Measurements from ENCODE around the gene ANKRD34C. TPM values are rescaled to one million over a fixed set of nuclear protein-coding genes. Genes with fewer than 3 reads are reported as not detected.

The ANKRD34C gene
- polyA plus RNA-seq, 1 donor from 2014 or later, result not detected

DNA sequence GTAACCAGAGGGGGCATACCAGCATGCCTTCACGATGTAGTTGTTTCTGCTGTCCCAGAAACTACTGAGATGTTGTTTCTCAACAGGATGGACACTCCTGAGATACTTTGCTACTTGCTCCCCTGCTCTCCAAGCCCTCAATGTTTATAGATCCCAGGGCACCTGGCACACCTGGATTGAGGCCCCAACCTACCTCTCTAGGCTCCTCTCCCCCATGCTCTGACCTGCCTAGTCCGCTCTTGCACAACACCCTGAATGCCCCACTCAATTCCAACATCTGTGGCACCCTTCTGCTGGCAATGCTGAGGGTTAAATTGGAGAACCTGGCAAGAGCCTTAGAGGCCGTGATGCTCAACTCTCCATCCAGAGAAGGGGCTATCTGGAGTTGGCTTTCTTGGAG lies 42.5 kb upstream of the ANKRD34C start:
- no peaks in the 10 kb centered on the region for H3K27me3 ChIP-seq (ENCODE audit: insufficient read depth, low read depth, low read length)
- H3K4me2 ChIP-seq (ENCODE audit: low read length), result no peak overlapping the region
- H3K9me2 ChIP-seq (ENCODE audit: insufficient read depth, low read length), result no peaks in the 10 kb centered on the region
- TF ChIP-seq SMC3 (conservative IDR thresholded peaks at IDR 0.05; ENCODE audit: poor library complexity) (no peak), TAF1 (IDR thresholded peaks at IDR 0.05; ENCODE audit: low read depth) (no peak), POLR2AphosphoS5 (IDR thresholded peaks at IDR 0.05) (no peak), MXI1 (conservative IDR thresholded peaks at IDR 0.05; ENCODE audit: poor library complexity, severe bottlenecking) (no peak), EZH2 (IDR thresholded peaks at IDR 0.05; ENCODE audit: borderline replicate concordance, insufficient read depth, low read length, poor library complexity, severe bottlenecking) (no peak), RAD21 (conservative IDR thresholded peaks at IDR 0.05) (no peak), EP300 (conservative IDR thresholded peaks at IDR 0.05; ENCODE audit: poor library complexity, severe bottlenecking) (no peak)
- TF ChIP-seq, protein P1, sequence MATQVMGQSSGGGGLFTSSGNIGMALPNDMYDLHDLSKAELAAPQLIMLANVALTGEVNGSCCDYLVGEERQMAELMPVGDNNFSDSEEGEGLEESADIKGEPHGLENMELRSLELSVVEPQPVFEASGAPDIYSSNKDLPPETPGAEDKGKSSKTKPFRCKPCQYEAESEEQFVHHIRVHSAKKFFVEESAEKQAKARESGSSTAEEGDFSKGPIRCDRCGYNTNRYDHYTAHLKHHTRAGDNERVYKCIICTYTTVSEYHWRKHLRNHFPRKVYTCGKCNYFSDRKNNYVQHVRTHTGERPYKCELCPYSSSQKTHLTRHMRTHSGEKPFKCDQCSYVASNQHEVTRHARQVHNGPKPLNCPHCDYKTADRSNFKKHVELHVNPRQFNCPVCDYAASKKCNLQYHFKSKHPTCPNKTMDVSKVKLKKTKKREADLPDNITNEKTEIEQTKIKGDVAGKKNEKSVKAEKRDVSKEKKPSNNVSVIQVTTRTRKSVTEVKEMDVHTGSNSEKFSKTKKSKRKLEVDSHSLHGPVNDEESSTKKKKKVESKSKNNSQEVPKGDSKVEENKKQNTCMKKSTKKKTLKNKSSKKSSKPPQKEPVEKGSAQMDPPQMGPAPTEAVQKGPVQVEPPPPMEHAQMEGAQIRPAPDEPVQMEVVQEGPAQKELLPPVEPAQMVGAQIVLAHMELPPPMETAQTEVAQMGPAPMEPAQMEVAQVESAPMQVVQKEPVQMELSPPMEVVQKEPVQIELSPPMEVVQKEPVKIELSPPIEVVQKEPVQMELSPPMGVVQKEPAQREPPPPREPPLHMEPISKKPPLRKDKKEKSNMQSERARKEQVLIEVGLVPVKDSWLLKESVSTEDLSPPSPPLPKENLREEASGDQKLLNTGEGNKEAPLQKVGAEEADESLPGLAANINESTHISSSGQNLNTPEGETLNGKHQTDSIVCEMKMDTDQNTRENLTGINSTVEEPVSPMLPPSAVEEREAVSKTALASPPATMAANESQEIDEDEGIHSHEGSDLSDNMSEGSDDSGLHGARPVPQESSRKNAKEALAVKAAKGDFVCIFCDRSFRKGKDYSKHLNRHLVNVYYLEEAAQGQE (IDR thresholded peaks at IDR 0.05; ENCODE audit: borderline replicate concordance), result no peak
- TF ChIP-seq, protein P2, sequence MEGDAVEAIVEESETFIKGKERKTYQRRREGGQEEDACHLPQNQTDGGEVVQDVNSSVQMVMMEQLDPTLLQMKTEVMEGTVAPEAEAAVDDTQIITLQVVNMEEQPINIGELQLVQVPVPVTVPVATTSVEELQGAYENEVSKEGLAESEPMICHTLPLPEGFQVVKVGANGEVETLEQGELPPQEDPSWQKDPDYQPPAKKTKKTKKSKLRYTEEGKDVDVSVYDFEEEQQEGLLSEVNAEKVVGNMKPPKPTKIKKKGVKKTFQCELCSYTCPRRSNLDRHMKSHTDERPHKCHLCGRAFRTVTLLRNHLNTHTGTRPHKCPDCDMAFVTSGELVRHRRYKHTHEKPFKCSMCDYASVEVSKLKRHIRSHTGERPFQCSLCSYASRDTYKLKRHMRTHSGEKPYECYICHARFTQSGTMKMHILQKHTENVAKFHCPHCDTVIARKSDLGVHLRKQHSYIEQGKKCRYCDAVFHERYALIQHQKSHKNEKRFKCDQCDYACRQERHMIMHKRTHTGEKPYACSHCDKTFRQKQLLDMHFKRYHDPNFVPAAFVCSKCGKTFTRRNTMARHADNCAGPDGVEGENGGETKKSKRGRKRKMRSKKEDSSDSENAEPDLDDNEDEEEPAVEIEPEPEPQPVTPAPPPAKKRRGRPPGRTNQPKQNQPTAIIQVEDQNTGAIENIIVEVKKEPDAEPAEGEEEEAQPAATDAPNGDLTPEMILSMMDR (IDR thresholded peaks at IDR 0.05; ENCODE audit: poor library complexity, severe bottlenecking), result no peak
- H3K79me2 ChIP-seq (replicated peaks; ENCODE audit: insufficient read depth, low read length), result no peaks in the 10 kb centered on the region
- no peaks in the 10 kb centered on the region for H4K20me1 ChIP-seq (ENCODE audit: insufficient read depth)
- H3F3A ChIP-seq (ENCODE audit: insufficient read depth, low read length, poor library complexity, severe bottlenecking), result no peaks in the 10 kb centered on the region
- no peak overlapping the region for H3K27ac ChIP-seq (ENCODE audit: low read length)
- no peak overlapping the region for H3K9ac ChIP-seq (ENCODE audit: low read length)
- H2AFZ ChIP-seq (ENCODE audit: low read depth, low read length), result no peak overlapping the region
- no peaks in the 10 kb centered on the region for H3K9me3 ChIP-seq (ENCODE audit: low read length)
- H3K4me3 ChIP-seq (ENCODE audit: low read length), result no peak overlapping the region
- H3K36me3 ChIP-seq (ENCODE audit: insufficient read depth, low read length), result no peaks in the 10 kb centered on the region

DNA sequence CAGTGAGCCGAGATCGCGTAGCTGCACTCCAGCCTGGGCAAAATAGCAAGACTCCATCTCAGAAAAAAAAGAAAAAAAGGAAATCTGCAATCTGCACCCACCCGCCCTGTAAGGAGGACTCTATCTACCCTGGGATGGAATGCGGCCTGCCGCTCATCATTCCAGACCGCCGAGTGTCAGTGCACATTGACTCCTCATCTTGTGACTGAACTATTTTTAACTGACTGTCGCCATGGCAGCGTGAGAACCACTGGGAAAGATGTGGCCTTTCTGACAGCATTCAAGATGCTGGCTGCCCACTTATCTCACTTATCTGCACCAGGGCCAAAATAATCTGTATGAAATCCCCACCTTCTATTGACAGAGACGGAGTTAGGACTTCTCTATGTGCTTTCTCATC lies 38.8 kb upstream of the ANKRD34C start:
- no peak for TF ChIP-seq MXI1 (conservative IDR thresholded peaks at IDR 0.05; ENCODE audit: poor library complexity, severe bottlenecking)
- TF ChIP-seq, protein P2 (IDR thresholded peaks at IDR 0.05; ENCODE audit: poor library complexity, severe bottlenecking), result no peak
- no peak for TF ChIP-seq SMC3 (conservative IDR thresholded peaks at IDR 0.05; ENCODE audit: poor library complexity)
- TF ChIP-seq EZH2 (IDR thresholded peaks at IDR 0.05; ENCODE audit: borderline replicate concordance, insufficient read depth, low read length, poor library complexity, severe bottlenecking), result no peak
- TF ChIP-seq, protein P1 (IDR thresholded peaks at IDR 0.05; ENCODE audit: borderline replicate concordance), result no peak
- no peak for TF ChIP-seq TAF1 (IDR thresholded peaks at IDR 0.05; ENCODE audit: low read depth)
- no peak for TF ChIP-seq RAD21 (conservative IDR thresholded peaks at IDR 0.05)
- peak; percentile 70 for TF ChIP-seq EP300 (conservative IDR thresholded peaks at IDR 0.05; ENCODE audit: poor library complexity, severe bottlenecking)
- TF ChIP-seq POLR2AphosphoS5 (IDR thresholded peaks at IDR 0.05), result peak; percentile 46
- Histone ChIP-seq H2AFZ (ENCODE audit: low read depth, low read length) (no peak overlapping the region), H3K4me3 (ENCODE audit: low read length) (peak overlapping the region; percentile 30), H3K79me2 (replicated peaks; ENCODE audit: insufficient read depth, low read length) (no peaks in the 10 kb centered on the region), H4K20me1 (ENCODE audit: insufficient read depth) (no peaks in the 10 kb centered on the region), H3K4me2 (ENCODE audit: low read length) (peak overlapping the region; percentile 30), H3K27me3 (ENCODE audit: insufficient read depth, low read depth, low read length) (no peaks in the 10 kb centered on the region), H3K36me3 (ENCODE audit: insufficient read depth, low read length) (no peaks in the 10 kb centered on the region), H3K27ac (ENCODE audit: low read length) (peak overlapping the region; percentile 73), H3K9me2 (ENCODE audit: insufficient read depth, low read length) (no peaks in the 10 kb centered on the region), H3K9me3 (ENCODE audit: low read length) (no peaks in the 10 kb centered on the region), H3F3A (ENCODE audit: insufficient read depth, low read length, poor library complexity, severe bottlenecking) (no peaks in the 10 kb centered on the region), H3K9ac (ENCODE audit: low read length) (peak overlapping the region; percentile 2)

All from neural cell (in vitro differentiated cells).